M059J (cell line): ENCODE data around the gene AP3S2. TPM values are rescaled to one million over a fixed set of nuclear protein-coding genes. Genes with fewer than 3 reads are reported as not detected.

ENCODE experiments used
- DNase-seq: peaks from one replicate; pipeline ENCODE4 v3.0.0-alpha.2; 2012; ENCODE audit warnings: low read depth
- total RNA-seq: library from RNA; depleted of rRNA; stranded (reverse); fragments of >200 nt; shearing (Covaris generic); gene quantifications from 2 replicates; pipeline ENCODE4 v1.2.3, GENCODE V29; 2014

The AP3S2 gene
- total RNA-seq, 1 experiment from 2014 or later = 58.8 TPM

- DNase-seq = no peak
Observed at GRCh38 chr15:89814112-89814742, 79.6 kb downstream of the AP3S2 start.

GRCh38 chr15:89813381-89814111, 80.2 kb downstream of the AP3S2 start:
- no peak for DNase-seq

GRCh38 chr15:89812847-89813320, 80.9 kb downstream of the AP3S2 start:
- DNase-seq = no peak

GRCh38 chr15:89812011-89812846, 81.6 kb downstream of the AP3S2 start:
- no peak for DNase-seq

GRCh38 chr15:89810837-89811236, 83.0 kb downstream of the AP3S2 start:
- no peak for DNase-seq

- DNase-seq = no peak
Observed at GRCh38 chr15:89809787-89810148, 84.0 kb downstream of the AP3S2 start.

- DNase-seq = no peak
Observed at GRCh38 chr15:89809093-89809786, 84.6 kb downstream of the AP3S2 start.

GRCh38 chr15:89808160-89808870, 85.5 kb downstream of the AP3S2 start:
- no peak for DNase-seq

GRCh38 chr15:89807689-89808088, 86.1 kb downstream of the AP3S2 start:
- DNase-seq = no peak

GRCh38 chr15:89806559-89807550, 86.9 kb downstream of the AP3S2 start:
- no peak for DNase-seq

GRCh38 chr15:89806210-89806558, 87.6 kb downstream of the AP3S2 start:
- DNase-seq = no peak

- no peak for DNase-seq
Observed at GRCh38 chr15:89805241-89806209, 88.3 kb downstream of the AP3S2 start.

- no peak for DNase-seq
Observed at GRCh38 chr15:89803941-89804800, 89.6 kb downstream of the AP3S2 start.

- DNase-seq = no peak
Observed at GRCh38 chr15:89802986-89803824, 90.6 kb downstream of the AP3S2 start.

GRCh38 chr15:89802231-89802928, 91.4 kb downstream of the AP3S2 start:
- no peak for DNase-seq

- DNase-seq = no peak
Observed at GRCh38 chr15:89801471-89802195, 92.2 kb downstream of the AP3S2 start.
